Activated CD8-positive, alpha-beta memory T cell treated with anti-CD3 and anti-CD28 coated beads for 36 hours (primary cell): Measurements from ENCODE around the gene ZFAND4. TPM values are rescaled to one million over a fixed set of nuclear protein-coding genes. Genes with fewer than 3 reads are reported as not detected.
"Not testable (repeated sequence)": the region's sequence is repeated elsewhere in the genome, so short reads cannot be mapped to it uniquely, and the experiment has no call there.

Experiments
- CTCF ChIA-PET: fragments of 350-600 bp; sonication (Branson Sonifier 250); formaldehyde crosslinking; loops from one replicate; lab custom pipeline; 2021; ENCODE audit warnings: antibody characterized with exemption; lab: Charles Lee
- POLR2A ChIA-PET: fragments of 350-600 bp; sonication (Branson Sonifier 250); formaldehyde crosslinking; loops from one replicate; lab custom pipeline; 2021; ENCODE audit warnings: antibody characterized with exemption; lab: Charles Lee
- total RNA-seq, 2 experiments: library from RNA; stranded (reverse); gene quantifications; one replicate each; pipeline ENCODE4 v1.2.3, GENCODE V29; 2021

ZFAND4 gene
- total RNA-seq, 2 experiments from 2014 or later, result 10.5 to 12.3 TPM

- POLR2A ChIA-PET, result no interaction called here
- CTCF ChIA-PET, result no interaction called here
These were observed 26.1 kb downstream of the ZFAND4 start for GRCh38 chr10:45646384-45647050.

GRCh38 chr10:45644527-45644926 lies 28.0 kb downstream of the ZFAND4 start:
- CTCF ChIA-PET, result no interaction called here

GRCh38 chr10:45640941-45641340 lies 31.6 kb downstream of the ZFAND4 start:
- ChIA-PET CTCF (no interaction called here), POLR2A (no interaction called here)

More at GRCh38 chr10:45644527-45644926, 28.0 kb downstream of the ZFAND4 start:
- POLR2A ChIA-PET, result no interaction called here

- ChIA-PET POLR2A (no interaction called here), CTCF (no interaction called here)
These were observed 32.5 kb downstream of the ZFAND4 start for GRCh38 chr10:45640049-45640448.

- ChIA-PET POLR2A (no interaction called here), CTCF (no interaction called here)
These were observed 45.0 kb downstream of the ZFAND4 start for GRCh38 chr10:45627412-45628048.

GRCh38 chr10:45625879-45626278 lies 46.7 kb downstream of the ZFAND4 start:
- POLR2A ChIA-PET, result no interaction called here
- CTCF ChIA-PET, result no interaction called here

GRCh38 chr10:45624724-45625123 lies 47.8 kb downstream of the ZFAND4 start:
- ChIA-PET POLR2A (no interaction called here), CTCF (no interaction called here)

GRCh38 chr10:45614869-45615268 lies 57.7 kb downstream of the ZFAND4 start:
- CTCF ChIA-PET, result no interaction called here

GRCh38 chr10:45612741-45613140 lies 59.8 kb downstream of the ZFAND4 start:
- ChIA-PET POLR2A (no interaction called here), CTCF (no interaction called here)

More at GRCh38 chr10:45614869-45615268, 57.7 kb downstream of the ZFAND4 start:
- POLR2A ChIA-PET, result no interaction called here

- CTCF ChIA-PET, result no interaction called here
- POLR2A ChIA-PET, result no interaction called here
These were observed 64.5 kb downstream of the ZFAND4 start for GRCh38 chr10:45608052-45608451.

GRCh38 chr10:45607276-45607675 lies 65.3 kb downstream of the ZFAND4 start:
- ChIA-PET POLR2A (no interaction called here), CTCF (no interaction called here)

- CTCF ChIA-PET, result no interaction called here
- POLR2A ChIA-PET, result no interaction called here
These were observed 69.7 kb downstream of the ZFAND4 start for GRCh38 chr10:45602836-45603235.

- CTCF ChIA-PET, result interaction anchor here (2.0 kb wide), 1 partner anchor 137 kb away, joined by 6 read pairs; no protein-coding TSS in a partner anchor
- POLR2A ChIA-PET, result no interaction called here
These were observed 70.4 kb downstream of the ZFAND4 start for GRCh38 chr10:45602082-45602730.

GRCh38 chr10:45601254-45601930 lies 71.2 kb downstream of the ZFAND4 start:
- POLR2A ChIA-PET, result not testable (repeated sequence)
- CTCF ChIA-PET, result interaction anchor here (2.0 kb wide), 1 partner anchor 136 kb away, joined by 6 read pairs; no protein-coding TSS in a partner anchor

GRCh38 chr10:45600337-45601253 lies 72.0 kb downstream of the ZFAND4 start:
- CTCF ChIA-PET, result interaction anchor here (2.0 kb wide), 1 partner anchor 135 kb away, joined by 6 read pairs; no protein-coding TSS in a partner anchor
- POLR2A ChIA-PET, result not testable (repeated sequence)

GRCh38 chr10:45599646-45600045 lies 72.9 kb downstream of the ZFAND4 start:
- POLR2A ChIA-PET, result no interaction called here

GRCh38 chr10:45599021-45599603 lies 73.5 kb downstream of the ZFAND4 start:
- ChIA-PET POLR2A (no interaction called here), CTCF (no interaction called here)

More at GRCh38 chr10:45599646-45600045, 72.9 kb downstream of the ZFAND4 start:
- CTCF ChIA-PET, result no interaction called here

- ChIA-PET POLR2A (interaction anchor here (0.7 kb wide), 1 partner anchor 952 kb away, joined by 3 read pairs; no protein-coding TSS in a partner anchor), CTCF (interaction anchor here (0.5 kb wide), 1 partner anchor 15 kb away, joined by 3 read pairs; no protein-coding TSS in a partner anchor)
These were observed 76.0 kb downstream of the ZFAND4 start for GRCh38 chr10:45596526-45596925.
